ENCODE data around the gene SLC6A19.

SLC6A19 gene

DNA sequence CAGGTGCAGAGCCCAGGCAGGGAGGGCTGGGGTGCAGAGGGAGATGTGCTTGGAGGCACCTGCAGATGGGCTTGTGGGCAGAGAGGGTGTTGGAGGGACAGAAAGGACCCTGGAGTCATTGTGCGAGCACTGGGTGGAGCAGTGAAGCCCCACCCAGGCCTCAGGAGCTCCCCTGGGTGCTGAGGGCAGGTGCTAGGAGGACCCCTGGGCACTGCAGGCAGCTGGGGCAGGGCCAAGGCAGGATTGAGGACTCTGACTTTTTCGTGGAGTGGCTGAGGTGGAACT lies 13.5 kb downstream of the SLC6A19 start:
- Histone ChIP-seq H3K27ac (ENCODE audit: poor library complexity, severe bottlenecking) (no peak overlapping the region), H3K9me3 (ENCODE audit: severe bottlenecking) (no peaks in the 10 kb centered on the region), H3K4me1 (ENCODE audit: insufficient read depth, poor library complexity, severe bottlenecking) (no peaks in the 10 kb centered on the region), H3K4me3 (ENCODE audit: severe bottlenecking) (no peak overlapping the region), H3K36me3 (ENCODE audit: low read depth) (no peaks in the 10 kb centered on the region), H3K27me3 (ENCODE audit: insufficient read depth, poor library complexity, severe bottlenecking) (no peaks in the 10 kb centered on the region)
- DNase-seq (ENCODE audit: low spot score) (peak; percentile 46), ATAC-seq (ENCODE audit: low read depth) (no peak)
- TF ChIP-seq, protein P1, sequence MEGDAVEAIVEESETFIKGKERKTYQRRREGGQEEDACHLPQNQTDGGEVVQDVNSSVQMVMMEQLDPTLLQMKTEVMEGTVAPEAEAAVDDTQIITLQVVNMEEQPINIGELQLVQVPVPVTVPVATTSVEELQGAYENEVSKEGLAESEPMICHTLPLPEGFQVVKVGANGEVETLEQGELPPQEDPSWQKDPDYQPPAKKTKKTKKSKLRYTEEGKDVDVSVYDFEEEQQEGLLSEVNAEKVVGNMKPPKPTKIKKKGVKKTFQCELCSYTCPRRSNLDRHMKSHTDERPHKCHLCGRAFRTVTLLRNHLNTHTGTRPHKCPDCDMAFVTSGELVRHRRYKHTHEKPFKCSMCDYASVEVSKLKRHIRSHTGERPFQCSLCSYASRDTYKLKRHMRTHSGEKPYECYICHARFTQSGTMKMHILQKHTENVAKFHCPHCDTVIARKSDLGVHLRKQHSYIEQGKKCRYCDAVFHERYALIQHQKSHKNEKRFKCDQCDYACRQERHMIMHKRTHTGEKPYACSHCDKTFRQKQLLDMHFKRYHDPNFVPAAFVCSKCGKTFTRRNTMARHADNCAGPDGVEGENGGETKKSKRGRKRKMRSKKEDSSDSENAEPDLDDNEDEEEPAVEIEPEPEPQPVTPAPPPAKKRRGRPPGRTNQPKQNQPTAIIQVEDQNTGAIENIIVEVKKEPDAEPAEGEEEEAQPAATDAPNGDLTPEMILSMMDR (IDR thresholded peaks at IDR 0.05; ENCODE audit: poor library complexity, severe bottlenecking), result no peak

DNA sequence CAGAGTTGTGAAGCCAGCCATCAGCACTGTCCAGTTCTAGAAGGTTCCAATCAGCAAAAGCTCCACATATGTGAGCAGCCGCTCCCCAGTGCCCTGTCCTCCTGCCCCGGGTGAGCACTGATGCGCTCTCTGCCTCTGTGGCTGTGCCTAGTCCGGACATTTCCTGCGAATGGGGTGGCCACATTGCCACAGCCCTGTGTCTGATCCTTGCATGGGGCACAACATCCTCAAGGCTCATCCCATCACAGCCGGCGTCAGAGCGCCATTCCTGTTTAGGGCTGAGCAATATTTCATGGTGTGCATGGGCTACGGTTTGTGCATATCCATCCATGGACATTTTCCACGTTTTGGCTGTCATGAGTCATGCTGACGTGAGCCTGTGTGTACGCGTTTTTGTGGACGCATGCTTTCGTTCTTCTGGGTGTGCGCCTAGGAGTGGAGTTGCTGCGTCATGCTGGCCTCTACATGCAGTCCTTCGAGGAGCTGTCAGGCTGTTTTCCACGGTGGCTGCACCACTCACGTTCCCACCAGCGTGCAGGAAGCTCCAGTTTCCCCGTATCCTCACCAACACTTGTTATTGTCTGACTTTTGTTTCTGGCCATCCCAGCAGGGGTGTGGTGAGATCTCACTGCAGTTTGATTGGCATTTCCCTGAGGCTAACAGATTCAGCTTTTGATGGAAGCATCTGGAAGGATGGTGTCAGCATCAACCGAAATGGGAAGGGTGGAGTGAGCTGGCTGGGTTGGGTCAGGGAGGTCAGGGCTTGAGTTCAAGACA lies 14.1 kb downstream of the SLC6A19 start:
- Histone ChIP-seq H3K27ac (ENCODE audit: poor library complexity, severe bottlenecking) (no peak overlapping the region), H3K9me3 (ENCODE audit: severe bottlenecking) (no peaks in the 10 kb centered on the region), H3K4me3 (ENCODE audit: severe bottlenecking) (no peak overlapping the region), H3K36me3 (ENCODE audit: low read depth) (no peaks in the 10 kb centered on the region), H3K4me1 (ENCODE audit: insufficient read depth, poor library complexity, severe bottlenecking) (no peaks in the 10 kb centered on the region), H3K27me3 (ENCODE audit: insufficient read depth, poor library complexity, severe bottlenecking) (no peaks in the 10 kb centered on the region)
- no peak for ATAC-seq (ENCODE audit: low read depth)
- TF ChIP-seq, protein P1 (IDR thresholded peaks at IDR 0.05; ENCODE audit: poor library complexity, severe bottlenecking), result no peak
- DNase-seq (ENCODE audit: low spot score), result peak; percentile 66

DNA sequence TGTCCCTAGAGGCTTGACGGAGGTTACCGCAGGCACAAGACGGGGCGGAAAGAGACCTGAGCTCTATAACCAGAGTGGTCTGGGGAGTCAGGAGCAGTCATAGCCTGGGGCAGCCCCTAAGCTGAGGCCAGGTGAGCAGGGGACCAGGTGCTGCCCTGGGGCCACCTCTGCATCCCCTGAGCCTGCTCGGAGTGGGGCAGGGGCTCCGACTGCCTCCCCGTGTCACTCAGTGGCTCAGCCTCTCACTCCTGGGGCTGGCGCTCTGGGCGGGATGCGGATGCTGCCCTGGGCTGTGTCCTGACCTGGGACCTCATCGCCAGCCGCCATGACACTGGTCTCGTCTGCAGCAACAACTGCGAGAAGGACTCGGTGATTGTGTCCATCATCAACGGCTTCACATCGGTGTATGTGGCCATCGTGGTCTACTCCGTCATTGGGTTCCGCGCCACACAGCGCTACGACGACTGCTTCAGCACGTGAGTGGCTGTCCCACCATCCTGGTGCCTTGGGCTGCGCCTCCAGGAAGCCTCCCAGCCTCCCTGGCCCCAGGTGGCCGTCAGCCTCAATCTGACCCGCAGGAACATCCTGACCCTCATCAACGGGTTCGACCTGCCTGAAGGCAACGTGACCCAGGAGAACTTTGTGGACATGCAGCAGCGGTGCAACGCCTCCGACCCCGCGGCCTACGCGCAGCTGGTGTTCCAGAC lies 15.0 kb downstream of the SLC6A19 start:
- ATAC-seq (ENCODE audit: low read depth), result no peak; the same call in 2 of the 3 replicates
- DNase-seq (ENCODE audit: low spot score), result peak; percentile 75
- no peak overlapping the region for H3K27ac ChIP-seq (ENCODE audit: poor library complexity, severe bottlenecking)
- H3K36me3 ChIP-seq (ENCODE audit: low read depth), result no peaks in the 10 kb centered on the region
- H3K9me3 ChIP-seq (ENCODE audit: severe bottlenecking), result no peaks in the 10 kb centered on the region
- no peaks in the 10 kb centered on the region for H3K4me1 ChIP-seq (ENCODE audit: insufficient read depth, poor library complexity, severe bottlenecking)
- H3K4me3 ChIP-seq (ENCODE audit: severe bottlenecking), result no peak overlapping the region
- no peaks in the 10 kb centered on the region for H3K27me3 ChIP-seq (ENCODE audit: insufficient read depth, poor library complexity, severe bottlenecking)
- TF ChIP-seq, protein P1 (IDR thresholded peaks at IDR 0.05; ENCODE audit: poor library complexity, severe bottlenecking), result no peak

DNA sequence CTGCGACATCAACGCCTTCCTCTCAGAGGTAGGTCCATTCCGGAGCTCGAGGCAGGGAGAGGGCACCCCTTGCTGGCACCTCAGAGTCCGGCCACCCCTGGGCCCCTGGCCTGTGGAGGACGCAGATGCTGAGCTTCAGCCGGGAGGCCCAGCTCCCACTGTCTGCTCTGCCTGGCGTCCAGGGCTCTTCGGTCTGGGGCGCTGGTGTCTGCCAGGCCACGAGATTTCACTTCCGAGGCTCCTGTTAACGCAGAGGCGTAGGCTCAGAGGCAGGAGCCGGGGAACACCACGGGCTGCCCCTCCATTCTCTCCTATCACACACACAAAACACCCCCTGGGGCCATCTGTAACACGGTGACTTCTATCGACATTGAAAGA lies 15.5 kb downstream of the SLC6A19 start:
- Histone ChIP-seq H3K36me3 (ENCODE audit: low read depth) (no peaks in the 10 kb centered on the region), H3K4me3 (ENCODE audit: severe bottlenecking) (no peak overlapping the region), H3K27ac (ENCODE audit: poor library complexity, severe bottlenecking) (no peak overlapping the region), H3K27me3 (ENCODE audit: insufficient read depth, poor library complexity, severe bottlenecking) (no peaks in the 10 kb centered on the region), H3K4me1 (ENCODE audit: insufficient read depth, poor library complexity, severe bottlenecking) (no peaks in the 10 kb centered on the region), H3K9me3 (ENCODE audit: severe bottlenecking) (no peaks in the 10 kb centered on the region)
- TF ChIP-seq, protein P1 (IDR thresholded peaks at IDR 0.05; ENCODE audit: poor library complexity, severe bottlenecking), result no peak
- ATAC-seq (ENCODE audit: low read depth), result no peak
- DNase-seq (ENCODE audit: low spot score), result no peak

Data from RWPE2 (cell line).